BLaER1 treated with 17β-estradiol and CSF1 and Interleukin-3, amounts not matched to agents 10 nM and 100 nM (cell line): ENCODE measurements around the gene NUDT4.

Experiments
- H3K27ac ChIP-seq, 11 experiments: shearing (Covaris generic); formaldehyde crosslinking; 2 replicates each; pipeline ENCODE4 v1.8.1; 2022
- H3K27me3 ChIP-seq, 11 experiments: shearing (Covaris generic); formaldehyde crosslinking; 2 replicates each; pipeline ENCODE4 v1.8.1; 2022
- H3K36me3 ChIP-seq, 11 experiments: shearing (Covaris generic); formaldehyde crosslinking; 2 replicates each; pipeline ENCODE4 v1.8.1; 2022
- H3K4me1 ChIP-seq, 10 experiments: shearing (Covaris generic); formaldehyde crosslinking; 2 replicates each; pipeline ENCODE4 v1.8.1; 2022
- H3K4me2 ChIP-seq, 11 experiments: shearing (Covaris generic); formaldehyde crosslinking; 2 replicates each; pipeline ENCODE4 v1.8.1; 2022
- H3K4me3 ChIP-seq, 10 experiments: shearing (Covaris generic); formaldehyde crosslinking; 2 replicates each; pipeline ENCODE4 v1.8.1; 2022
- H3K9ac ChIP-seq, 11 experiments: shearing (Covaris generic); formaldehyde crosslinking; 2 replicates each; pipeline ENCODE4 v1.8.1; 2022
- H3K9me3 ChIP-seq, 11 experiments: shearing (Covaris generic); formaldehyde crosslinking; replicated peaks in 1 of 11; 2 replicates each; pipeline ENCODE4 v1.8.1; 2022
- H4K20me1 ChIP-seq, 11 experiments: shearing (Covaris generic); formaldehyde crosslinking; 2 replicates each; pipeline ENCODE4 v1.8.1; 2022
- Cebpa-rat ChIP-seq, 11 experiments: shearing (Covaris generic); IDR thresholded peaks; 2 replicates each; pipeline ENCODE4 v1.8.1; 2022

The NUDT4 gene

GRCh38 chr12:93413064-93413463, 35.3 kb downstream of the NUDT4 start:
- Histone ChIP-seq H3K36me3 (peaks cover 31 to 56% (median 41%) of the 10 kb centered on the region in 11 experiments; a peak in 21 of 22 replicates), H3K27me3 (no peaks in the 10 kb centered on the region), H3K4me2 (peak overlapping the region in 6 of 11 experiments; percentile 29 to 81 (median 60); a peak in 13 of 22 replicates), H4K20me1 (peaks cover 68 to 100% (median 97%) of the 10 kb centered on the region in 11 experiments; a peak in 21 of 22 replicates), H3K9me3 (no peaks in the 10 kb centered on the region), H3K4me1 (peaks cover 23 to 54% (median 33%) of the 10 kb centered on the region in 10 experiments), H3K27ac (peak overlapping the region in 3 of 11 experiments; percentile 2 to 10 (median 7); a peak in 3 of 22 replicates), H3K4me3 (no peak overlapping the region), H3K9ac (no peak overlapping the region)
- no peak for TF ChIP-seq Cebpa-rat (IDR thresholded peaks at IDR 0.05)

DNA sequence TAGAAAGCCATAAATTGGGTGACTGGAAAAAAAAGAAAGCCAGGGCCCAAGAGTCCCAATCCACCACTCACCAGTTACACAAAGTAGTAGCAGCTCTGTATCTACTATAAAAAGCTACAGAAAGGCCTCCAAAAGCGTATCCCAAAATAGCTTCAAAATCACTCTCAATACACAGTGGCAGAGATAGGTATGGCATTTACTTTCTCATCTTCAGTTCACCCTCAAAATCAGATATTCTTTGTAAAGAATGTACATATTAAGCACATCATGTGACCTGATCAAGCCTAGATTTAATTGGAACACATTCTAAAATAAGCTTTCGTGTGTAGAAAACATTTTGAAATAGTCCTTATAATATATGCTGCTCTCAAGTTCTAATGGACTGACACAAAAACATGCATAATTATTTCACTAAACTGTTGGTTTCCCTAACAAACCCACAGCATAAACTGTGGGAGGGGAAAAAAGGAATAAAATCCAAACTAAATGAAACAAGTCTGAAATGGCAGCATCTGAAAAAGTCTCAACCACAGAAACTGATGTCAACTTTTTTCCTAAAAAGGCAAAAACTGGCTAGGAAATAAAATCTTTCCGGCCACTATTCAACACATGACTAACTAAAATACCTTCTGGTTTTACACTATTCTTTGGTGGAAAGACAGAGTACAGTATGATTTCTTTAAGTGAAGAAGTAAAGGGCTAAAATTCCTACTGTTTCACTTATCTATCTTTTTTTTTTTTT, 38.2 kb downstream of the NUDT4 start:
- Histone ChIP-seq H3K9ac (no peak overlapping the region), H3K4me3 (no peak overlapping the region), H4K20me1 (peaks cover 96 to 100% (median 100%) of the 10 kb centered on the region in 11 experiments), H3K4me1 (peaks cover 23 to 71% (median 36%) of the 10 kb centered on the region in 10 experiments), H3K9me3 (no peaks in the 10 kb centered on the region), H3K27me3 (no peaks in the 10 kb centered on the region), H3K4me2 (peak overlapping the region in 10 of 11 experiments; percentile 15 to 62 (median 25); a peak in 19 of 22 replicates), H3K36me3 (peaks cover 3 to 27% (median 13%) of the 10 kb centered on the region in 11 experiments; a peak in 21 of 22 replicates), H3K27ac (no peak overlapping the region)
- TF ChIP-seq Cebpa-rat (IDR thresholded peaks at IDR 0.05), result no peak

GRCh38 chr12:93417967-93418480, 40.3 kb downstream of the NUDT4 start:
- Histone ChIP-seq H3K27me3 (no peaks in the 10 kb centered on the region), H3K4me3 (no peak overlapping the region), H3K9me3 (no peaks in the 10 kb centered on the region), H3K9ac (no peak overlapping the region), H3K27ac (no peak overlapping the region), H3K4me2 (no peak overlapping the region), H3K4me1 (peaks cover 30 to 78% (median 44%) of the 10 kb centered on the region in 10 experiments), H3K36me3 (peaks cover 0 to 15% (median 0%) of the 10 kb centered on the region in 11 experiments; a peak in 6 of 22 replicates), H4K20me1 (peaks cover 93 to 100% (median 100%) of the 10 kb centered on the region in 11 experiments)
- no peak for TF ChIP-seq Cebpa-rat (IDR thresholded peaks at IDR 0.05)

DNA sequence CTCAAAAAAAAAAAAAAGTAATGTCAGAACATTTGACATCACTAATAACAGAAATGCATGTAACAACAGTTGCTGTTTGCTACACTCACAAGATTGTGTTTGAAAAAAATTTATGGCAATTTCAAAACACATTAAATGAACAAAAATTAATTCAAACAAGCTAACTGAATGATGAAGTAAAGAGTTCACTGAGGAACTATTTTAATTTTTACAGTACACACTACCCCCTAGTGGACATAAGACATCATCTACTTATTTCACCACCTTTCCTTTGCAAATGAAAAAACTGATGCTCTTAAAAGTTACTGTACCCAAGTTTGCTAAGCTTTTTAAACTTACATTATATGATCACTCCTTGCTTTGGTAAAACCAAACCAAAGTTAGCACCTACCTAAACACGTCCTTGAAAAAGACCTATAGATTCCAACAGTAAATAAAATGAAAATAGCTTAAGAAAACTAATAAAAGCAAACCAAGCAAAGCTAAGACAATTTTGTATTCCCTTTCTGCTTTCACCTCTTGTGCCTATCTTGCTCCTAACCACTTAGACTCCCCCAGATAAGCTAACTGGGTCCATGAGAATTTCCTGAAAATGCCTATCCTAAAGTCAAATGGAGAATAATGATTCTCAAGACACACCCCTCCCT, 41.8 kb downstream of the NUDT4 start:
- H3K4me2 ChIP-seq, result peak overlapping the region in 1 of 11 experiments; percentile 36; a peak in 1 of 22 replicates

DNA sequence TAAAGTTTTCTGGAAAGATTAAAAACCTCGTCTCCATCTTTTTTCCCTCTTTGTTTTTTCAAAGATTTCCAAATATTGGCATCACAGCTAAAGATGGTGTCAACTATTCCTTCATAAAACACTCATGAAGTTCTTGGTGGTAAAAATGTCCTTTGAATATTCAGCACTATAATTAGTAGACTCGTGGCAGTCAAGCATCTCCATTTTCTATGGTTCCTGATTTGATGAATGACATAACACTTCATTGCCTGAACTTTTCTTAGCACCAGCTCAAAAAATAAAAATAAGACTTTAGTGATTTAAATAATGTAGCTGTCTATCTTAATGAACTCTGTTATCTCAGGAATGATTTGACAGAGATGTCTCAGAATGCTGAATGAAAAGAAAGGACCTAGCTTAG, 44.3 kb downstream of the NUDT4 start:
- Histone ChIP-seq H3K27ac (no peak overlapping the region), H4K20me1 (peaks cover 94 to 100% (median 100%) of the 10 kb centered on the region in 11 experiments), H3K4me2 (peak overlapping the region in 9 of 11 experiments; percentile 4 to 40 (median 9); a peak in 6 of 22 replicates), H3K9me3 (no peaks in the 10 kb centered on the region), H3K4me3 (no peak overlapping the region), H3K9ac (no peak overlapping the region), H3K27me3 (no peaks in the 10 kb centered on the region), H3K4me1 (peaks cover 37 to 78% (median 51%) of the 10 kb centered on the region in 10 experiments), H3K36me3 (peaks cover 0 to 7% (median 0%) of the 10 kb centered on the region in 11 experiments; a peak in 3 of 22 replicates)
- no peak for TF ChIP-seq Cebpa-rat (IDR thresholded peaks at IDR 0.05)

More for the DNA sequence above, 41.8 kb downstream of the NUDT4 start:
- Histone ChIP-seq H3K27ac (no peak overlapping the region), H4K20me1 (peaks cover 93 to 100% (median 100%) of the 10 kb centered on the region in 11 experiments), H3K9ac (no peak overlapping the region), H3K9me3 (no peaks in the 10 kb centered on the region), H3K36me3 (peaks cover 0 to 10% (median under 1%) of the 10 kb centered on the region in 11 experiments; a peak in 6 of 22 replicates), H3K27me3 (no peaks in the 10 kb centered on the region), H3K4me3 (no peak overlapping the region), H3K4me1 (peaks cover 23 to 78% (median 47%) of the 10 kb centered on the region in 10 experiments)
- TF ChIP-seq Cebpa-rat (IDR thresholded peaks at IDR 0.05), result no peak

GRCh38 chr12:93425736-93426411, 48.1 kb downstream of the NUDT4 start:
- peaks cover 91 to 100% (median 100%) of the 10 kb centered on the region in 11 experiments for H4K20me1 ChIP-seq
- peak overlapping the region in 5 of 11 experiments; percentile 14 to 33 (median 29); a peak in 4 of 22 replicates for H3K27ac ChIP-seq
- H3K4me3 ChIP-seq, result no peak overlapping the region

DNA sequence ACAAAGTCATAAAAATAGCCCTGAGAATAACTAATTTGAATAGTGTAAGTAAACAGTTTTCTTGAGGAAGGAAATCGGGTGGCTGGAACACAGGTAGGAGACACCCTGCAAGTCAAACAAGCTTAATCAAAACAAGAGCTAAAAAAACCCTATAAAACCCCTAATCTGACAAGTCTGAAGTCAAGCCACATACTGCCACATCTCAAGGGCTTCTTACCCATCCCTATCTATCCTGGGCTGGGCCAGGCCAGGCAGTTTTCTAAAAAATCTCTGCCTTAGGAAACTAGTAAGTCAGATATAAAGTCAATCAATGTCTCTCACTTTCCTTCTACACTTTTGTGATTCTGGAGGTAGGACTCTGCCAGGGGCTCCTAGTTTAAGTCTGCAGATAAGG, 48.7 kb downstream of the NUDT4 start:
- Histone ChIP-seq H3K27ac (peak overlapping the region in 6 of 11 experiments; percentile 2 to 33 (median 14); a peak in 6 of 22 replicates), H3K36me3 (peaks cover 0 to 24% (median 3%) of the 10 kb centered on the region in 11 experiments; a peak in 5 of 22 replicates), H3K9ac (peak overlapping the region in 8 of 11 experiments; percentile 1 to 52 (median 30); a peak in 6 of 22 replicates), H3K4me1 (peaks cover 48 to 86% (median 60%) of the 10 kb centered on the region in 10 experiments), H3K9me3 (no peaks in the 10 kb centered on the region), H4K20me1 (peaks cover 95 to 100% (median 100%) of the 10 kb centered on the region in 11 experiments), H3K4me3 (no peak overlapping the region), H3K4me2 (peak overlapping the region; percentile 54 to 81 (median 70)), H3K27me3 (no peaks in the 10 kb centered on the region)
- TF ChIP-seq Cebpa-rat (IDR thresholded peaks at IDR 0.05), result no peak

More at GRCh38 chr12:93425736-93426411, 48.1 kb downstream of the NUDT4 start:
- H3K4me1 ChIP-seq, result peaks cover 48 to 90% (median 60%) of the 10 kb centered on the region in 10 experiments
- peaks cover 0 to 22% (median 3%) of the 10 kb centered on the region in 11 experiments; a peak in 5 of 22 replicates for H3K36me3 ChIP-seq
- H3K9me3 ChIP-seq, result no peaks in the 10 kb centered on the region
- H3K4me2 ChIP-seq, result peak overlapping the region; percentile 54 to 81 (median 70)
- no peaks in the 10 kb centered on the region for H3K27me3 ChIP-seq
- H3K9ac ChIP-seq, result peak overlapping the region in 6 of 11 experiments; percentile 1 to 52 (median 36); a peak in 5 of 22 replicates
- no peak for TF ChIP-seq Cebpa-rat (IDR thresholded peaks at IDR 0.05)
